H1 (cell line): Measurements from ENCODE around the gene DOK7. TPM values are rescaled to one million over a fixed set of nuclear protein-coding genes. Genes with fewer than 3 reads are reported as not detected.
A peak's percentile ranks its signal among the peaks of the same experiment; 100 is the strongest.

Experiments
- CTCF ChIA-PET: fragments of 300-600 bp; sonication (Branson Sonifier 250); formaldehyde crosslinking; loops from one replicate; lab custom pipeline; 2021; ENCODE audit not compliant: partially characterized antibody; lab: Charles Lee
- POLR2A ChIA-PET: fragments of 300-600 bp; sonication (Branson Sonifier 250); formaldehyde crosslinking; loops from one replicate; lab custom pipeline; 2021; ENCODE audit warnings: inconsistent platforms; ENCODE audit not compliant: partially characterized antibody; lab: Charles Lee
- DNase-seq, 2 experiments: peaks; one replicate each; pipeline versions ENCODE4 v3.0.0 to v3.0.0-alpha.2; 2010 to 2022; ENCODE audit warnings: low spot score in 2 of 2, low read depth in 1 of 2, mixed read lengths in 1 of 2
- FAIRE-seq: peaks from 2 replicates; lab custom pipeline; 2011; peaks lifted over from hg19 to GRCh38; lab: Jason Lieb, UNC
- H2AFZ ChIP-seq: 2 replicates; pipeline ENCODE4 v1.8.1; 2012; ENCODE audit warnings: low read length, inconsistent platforms
- H2AK5ac ChIP-seq: 2 replicates; pipeline ENCODE4 v1.6.1; 2013; ENCODE audit warnings: low read depth, low read length
- H2BK120ac ChIP-seq: replicated peaks from 2 replicates; pipeline ENCODE3; 2013; ENCODE audit warnings: low read depth, low read length, inconsistent platforms
- H2BK12ac ChIP-seq: 2 replicates; pipeline ENCODE4 v1.6.1; 2013; ENCODE audit warnings: low read depth, low read length
- H2BK15ac ChIP-seq: 2 replicates; pipeline ENCODE4 v1.6.1; 2013; ENCODE audit warnings: low read length
- H2BK20ac ChIP-seq: 2 replicates; pipeline ENCODE4 v1.6.1; 2013; ENCODE audit warnings: low read length
- H2BK5ac ChIP-seq: 2 replicates; pipeline ENCODE4 v1.6.1; 2013; ENCODE audit warnings: low read depth, low read length
- H3K14ac ChIP-seq: 2 replicates; pipeline ENCODE4 v1.6.1; 2013; ENCODE audit warnings: inconsistent platforms; ENCODE audit not compliant: insufficient read length
- H3K18ac ChIP-seq: 2 replicates; pipeline ENCODE4 v1.6.1; 2013; ENCODE audit warnings: low read length; ENCODE audit errors: extremely low read depth
- H3K23ac ChIP-seq: 2 replicates; pipeline ENCODE4 v1.6.1; 2013; ENCODE audit warnings: inconsistent platforms; ENCODE audit not compliant: insufficient read length
- H3K23me2 ChIP-seq: 2 replicates; pipeline ENCODE4 v1.6.1; 2013; ENCODE audit warnings: low read depth, low read length
- H3K27ac ChIP-seq: 2 replicates; pipeline ENCODE4 v1.6.1; 2011; ENCODE audit warnings: low read depth, low read length, inconsistent platforms
- H3K27me3 ChIP-seq, 4 experiments: replicated peaks in 1 of 4; 1 replicate in 1 of 4; 2 replicates in 3 of 4; pipeline versions ENCODE4 v1.6.1 to v1.8.1; 2011 to 2013; ENCODE audit warnings: low read length in 3 of 4, mild to moderate bottlenecking in 3 of 4, inconsistent platforms in 2 of 4, mixed read lengths in 2 of 4, moderate library complexity in 1 of 4; ENCODE audit not compliant: control insufficient read depth in 3 of 4, insufficient read depth in 3 of 4; ENCODE audit errors: extremely low read depth in 1 of 4
- H3K36me3 ChIP-seq, 4 experiments: 2 replicates each; pipeline versions ENCODE4 v1.6.1 to v1.8.1; 2011 to 2013; ENCODE audit warnings: mild to moderate bottlenecking in 4 of 4, low read length in 3 of 4, moderate library complexity in 2 of 4, control low read depth in 1 of 4, inconsistent platforms in 1 of 4; ENCODE audit not compliant: insufficient read depth in 4 of 4, control insufficient read depth in 2 of 4
- H3K4ac ChIP-seq: replicated peaks from 2 replicates; pipeline ENCODE3; 2013; ENCODE audit warnings: low read length, low read depth, mixed read lengths, inconsistent platforms; ENCODE audit not compliant: insufficient read length
- H3K4me1 ChIP-seq, 4 experiments: replicated peaks in 1 of 4; 1 replicate in 1 of 4; 2 replicates in 3 of 4; pipeline versions ENCODE4 v1.6.1 to v1.8.1; 2011 to 2013; ENCODE audit warnings: low read length in 3 of 4, inconsistent platforms in 2 of 4, mixed read lengths in 1 of 4; ENCODE audit not compliant: insufficient read depth in 4 of 4, control insufficient read depth in 3 of 4
- H3K4me2 ChIP-seq, 2 experiments: 2 replicates each; pipeline versions ENCODE4 v1.6.1 to v1.8.1; 2011 to 2013; ENCODE audit warnings: low read depth in 2 of 2, low read length in 2 of 2, control low read depth in 1 of 2, inconsistent platforms in 1 of 2, mild to moderate bottlenecking in 1 of 2; ENCODE audit not compliant: insufficient read depth in 1 of 2
- H3K4me3 ChIP-seq, 4 experiments: fragments of 200-600, 300-600 bp in 1 of 4; sonication (generic), shearing (Covaris generic), sonication (Bioruptor Twin) in 1 of 4; 2 replicates each; pipeline versions ENCODE4 v1.5.1 to v1.8.1; 2011 to 2016; ENCODE audit warnings: low read length in 4 of 4, low read depth in 3 of 4, control low read depth in 2 of 4, inconsistent platforms in 2 of 4, mild to moderate bottlenecking in 2 of 4, mixed read lengths in 1 of 4, moderate library complexity in 1 of 4; ENCODE audit not compliant: insufficient read depth in 2 of 4; ENCODE audit errors: extremely low read depth in 1 of 4
- H3K56ac ChIP-seq: replicated peaks from 2 replicates; pipeline ENCODE3; 2013; ENCODE audit warnings: low read depth, mild to moderate bottlenecking, mixed read lengths, low read length, inconsistent platforms; ENCODE audit not compliant: insufficient read length
- H3K79me1 ChIP-seq: 2 replicates; pipeline ENCODE4 v1.6.1; 2013; ENCODE audit warnings: low read depth, low read length, control low read depth
- H3K79me2 ChIP-seq, 2 experiments: 2 replicates each; pipeline versions ENCODE4 v1.6.1 to v1.8.1; 2012 to 2013; ENCODE audit warnings: low read length in 2 of 2, mild to moderate bottlenecking in 2 of 2, inconsistent platforms in 1 of 2; ENCODE audit not compliant: insufficient read depth in 2 of 2, control insufficient read depth in 1 of 2
- H3K9ac ChIP-seq, 4 experiments: replicated peaks in 1 of 4; 1 replicate in 1 of 4; 2 replicates in 3 of 4; pipeline versions ENCODE4 v1.6.1 to v1.8.1; 2011 to 2013; ENCODE audit warnings: low read depth in 3 of 4, low read length in 3 of 4, control low read depth in 2 of 4, mild to moderate bottlenecking in 2 of 4, moderate library complexity in 2 of 4, inconsistent platforms in 1 of 4; ENCODE audit errors: extremely low read depth in 1 of 4
- H3K9me3 ChIP-seq, 2 experiments: 2 replicates each; pipeline versions ENCODE4 v1.6.1 to v1.8.1; 2012 to 2013; ENCODE audit warnings: mild to moderate bottlenecking in 2 of 2, moderate library complexity in 2 of 2, control low read depth in 1 of 2, inconsistent platforms in 1 of 2, low read depth in 1 of 2, low read length in 1 of 2, mixed read lengths in 1 of 2; ENCODE audit not compliant: insufficient read depth in 2 of 2
- H4K20me1 ChIP-seq, 2 experiments: replicated peaks in 1 of 2; 2 replicates each; pipeline versions ENCODE3 to v1.8.1; 2011 to 2013; ENCODE audit warnings: inconsistent platforms in 2 of 2, low read length in 2 of 2, mild to moderate bottlenecking in 1 of 2; ENCODE audit not compliant: insufficient read depth in 2 of 2, control insufficient read depth in 1 of 2
- H4K5ac ChIP-seq: 2 replicates; pipeline ENCODE4 v1.6.1; 2013; ENCODE audit warnings: low read length, low read depth, mixed read lengths, inconsistent platforms; ENCODE audit not compliant: insufficient read length
- H4K8ac ChIP-seq: 2 replicates; pipeline ENCODE4 v1.8.0; 2013; ENCODE audit warnings: mild to moderate bottlenecking, moderate library complexity, low read length, inconsistent platforms; ENCODE audit not compliant: insufficient read depth; ENCODE audit errors: extremely low read depth
- H4K91ac ChIP-seq: replicated peaks from 2 replicates; pipeline ENCODE3; 2013; ENCODE audit warnings: low read length, mixed read lengths, inconsistent platforms; ENCODE audit not compliant: insufficient read length
- BCL11A ChIP-seq, 2 experiments: IDR thresholded peaks; one replicate each; pipeline ENCODE4 v1.6.1; 2011; ENCODE audit warnings: low read depth in 2 of 2, low read length in 2 of 2, mild to moderate bottlenecking in 2 of 2
- CBX5 ChIP-seq: fragments of 300-800, 300-1000 bp; sonication (generic); IDR thresholded peaks from 2 replicates; pipeline ENCODE4 v1.7.1; 2016; ENCODE audit warnings: antibody characterized with exemption, low read length, low read depth
- HDAC6 ChIP-seq: IDR thresholded peaks from one replicate; pipeline ENCODE4 v1.7.1; 2012; ENCODE audit warnings: low read depth, mild to moderate bottlenecking, inconsistent platforms, low read length, moderate library complexity
- JUN ChIP-seq: IDR thresholded peaks from 2 replicates; pipeline ENCODE4 v1.6.1; 2011; ENCODE audit warnings: low read depth, mild to moderate bottlenecking, improper control_type of control experiment, low read length
- POLR2A ChIP-seq, 2 experiments: IDR thresholded peaks; 1 replicate in 1 of 2; 2 replicates in 1 of 2; pipeline ENCODE4 v1.6.1; 2011; ENCODE audit warnings: low read depth in 2 of 2, low read length in 2 of 2, mild to moderate bottlenecking in 2 of 2; ENCODE audit errors: control extremely low read depth in 1 of 2
- SIX5 ChIP-seq: IDR thresholded peaks from 2 replicates; pipeline ENCODE4 v1.6.1; 2011; ENCODE audit warnings: mild to moderate bottlenecking, low read depth, low read length
- SUZ12 ChIP-seq: fragments of 200-600 bp; sonication (generic); IDR thresholded peaks from 2 replicates; pipeline ENCODE4 v1.6.1; 2012; ENCODE audit warnings: mild to moderate bottlenecking, inconsistent platforms, low read length, moderate library complexity, mixed read lengths
- TAF1 ChIP-seq: IDR thresholded peaks from 2 replicates; pipeline ENCODE4 v1.6.1; 2011; ENCODE audit warnings: mild to moderate bottlenecking, low read depth, low read length
- WGBS, 2 experiments: shearing (Covaris generic) in 1 of 2; methylation state at CpG; one replicate each; pipeline versions ENCODE4 v1.1.6 to v1.1.7; 2013 to 2015; ENCODE audit warnings: low lambda C conversion rate in 2 of 2, mixed read lengths in 2 of 2, inconsistent platforms in 1 of 2, low coverage in 1 of 2, missing lambda C conversion rate in 1 of 2; ENCODE audit not compliant: insufficient replicate concordance in 2 of 2, insufficient coverage in 1 of 2, insufficient read length in 1 of 2; ENCODE audit errors: extremely low coverage in 1 of 2, missing lambda C conversion rate in 1 of 2; 5-methylcytosine and 5-hydroxymethylcytosine counted together
- polyA plus RNA-seq, 7 experiments: library from polyadenylated mRNA; depleted of rRNA in 3 of 7; stranded (reverse) in 5 of 7; unstranded in 2 of 7; fragments of >200 nt in 5 of 7; fragments of 200-250 nt in 2 of 7; gene quantifications; 1 replicate in 5 of 7; 2 replicates in 1 of 7; 4 replicates in 1 of 7; pipeline versions ENCODE4 v1.2.1 to v1.2.3, GENCODE V29; 2011 to 2013; ENCODE audit warnings: missing spikeins in 2 of 7, mixed read lengths in 2 of 7
- total RNA-seq: library from RNA; stranded (reverse); fragmentation: NEBNext Ultra II Directional; extraction: Animal tissue kit (Norgen Biotek cat#: 25700); gene quantifications from 2 replicates; pipeline ENCODE4 v1.2.1, GENCODE V29; 2021
- TF ChIP-seq, protein P1 (sequence below): IDR thresholded peaks from 2 replicates; pipeline ENCODE4 v1.6.1; 2012; ENCODE audit warnings: inconsistent platforms

DOK7 gene
- total and polyA plus RNA-seq, 2 of the 8 experiments (the other 6 are each of a cell fraction or from before 2014, with no cell fraction given): 0.32 TPM; not detected in 1

DNA sequence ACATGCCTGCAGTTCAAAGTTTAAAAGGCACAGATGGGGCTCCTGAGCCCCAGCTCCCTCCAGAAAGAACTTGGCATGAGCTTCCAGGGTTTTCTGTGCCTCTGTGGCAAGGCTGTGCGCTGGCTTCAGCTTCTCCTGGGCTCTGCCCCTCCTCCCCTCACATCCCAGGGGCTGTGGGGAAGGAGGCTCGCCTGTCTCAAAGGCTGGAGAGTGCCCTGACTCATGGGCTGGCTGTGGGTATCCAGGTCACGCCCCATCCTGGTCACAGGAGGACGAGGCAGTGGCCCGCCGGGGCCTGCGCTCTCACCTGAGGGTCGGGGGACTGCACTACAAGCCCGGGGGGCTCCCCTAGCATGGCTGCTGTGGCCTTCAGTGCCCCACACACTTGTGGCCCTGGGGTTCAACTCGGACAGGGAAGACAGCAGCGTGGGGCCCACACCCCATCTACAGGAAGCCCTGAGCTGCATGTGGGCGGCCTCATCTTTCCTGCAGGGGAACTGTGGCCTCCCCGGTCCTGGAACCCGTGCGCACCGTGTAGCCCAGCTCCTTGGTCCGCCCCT lies 51.2 kb downstream of the DOK7 start:
- no peaks in the 10 kb centered on the region for H3K23me2 ChIP-seq
- no peak overlapping the region for H2BK120ac ChIP-seq
- no peak overlapping the region for H3K14ac ChIP-seq
- H3K36me3 ChIP-seq: peaks cover 14 to 69% (median 47%) of the 10 kb centered on the region in 4 experiments; a peak in 7 of 8 replicates
- no peak overlapping the region for H3K27ac ChIP-seq
- H3K27me3 ChIP-seq: no peaks in the 10 kb centered on the region
- no peak overlapping the region for H4K5ac ChIP-seq
- ChIA-PET CTCF (interaction anchor here (0.7 to 5.8 kb wide), 33 partner anchors 11 to 366 kb away, joined by 3 to 72 read pairs (median 4); no protein-coding TSS in a partner anchor), POLR2A (interaction anchor here (0.8 to 4.2 kb wide), 4 partner anchors 13 to 171 kb away, joined by 3 to 15 read pairs (median 4); no protein-coding TSS in a partner anchor)
- no peak overlapping the region for H3K9ac ChIP-seq
- H3K4me2 ChIP-seq: no peak overlapping the region
- H3K4me3 ChIP-seq: no peak overlapping the region
- DNase-seq: no peak
- no peak overlapping the region for H3K56ac ChIP-seq
- 91% methylated on average over 10 of the region's 17 CpGs; no CpG with 5 or more reads in 1 of the 2 experiments for WGBS, 2 experiments
- no peak overlapping the region for H4K91ac ChIP-seq
- no peak overlapping the region for H2AK5ac ChIP-seq
- no peak overlapping the region for H2AFZ ChIP-seq
- H3K79me2 ChIP-seq: no peaks in the 10 kb centered on the region
- no peak overlapping the region for H3K4ac ChIP-seq
- no peak overlapping the region for H3K18ac ChIP-seq
- H2BK5ac ChIP-seq: 0 out of 2 replicates have a peak overlapping the region, but pooled peaks have one; percentile 39
- H2BK12ac ChIP-seq: no peak overlapping the region
- H2BK15ac ChIP-seq: no peak overlapping the region
- TF ChIP-seq POLR2A (IDR thresholded peaks at IDR 0.05; ENCODE audit: control extremely low read depth in 1 of 2, low read depth in 2 of 2, low read length in 2 of 2) (no peak), BCL11A (IDR thresholded peaks at IDR 0.05; ENCODE audit: low read depth in 2 of 2, low read length in 2 of 2) (no peak), JUN (no peak), HDAC6 (no peak), TAF1 (no peak), SIX5 (no peak), CBX5 (no peak), SUZ12 (no peak)
- TF ChIP-seq, protein P1, sequence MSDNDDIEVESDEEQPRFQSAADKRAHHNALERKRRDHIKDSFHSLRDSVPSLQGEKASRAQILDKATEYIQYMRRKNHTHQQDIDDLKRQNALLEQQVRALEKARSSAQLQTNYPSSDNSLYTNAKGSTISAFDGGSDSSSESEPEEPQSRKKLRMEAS: no peak
- peaks cover 7% of the 10 kb centered on the region; the same call in 1 of the 2 replicates for H3K79me1 ChIP-seq
- FAIRE-seq: no peak
- no peak overlapping the region for H2BK20ac ChIP-seq
- H4K20me1 ChIP-seq: peaks cover 8 to 29% of the 10 kb centered on the region in 2 experiments
- no peak overlapping the region for H3K23ac ChIP-seq
- 0 out of 7 replicates have a peak, but pooled peaks cover 0 to 2% (median under 1%) of the 10 kb centered on the region in 4 experiments for H3K4me1 ChIP-seq
- H4K8ac ChIP-seq: no peak overlapping the region
- H3K9me3 ChIP-seq: no peaks in the 10 kb centered on the region
